ENCODE data around the gene RAB11A.

DNA sequence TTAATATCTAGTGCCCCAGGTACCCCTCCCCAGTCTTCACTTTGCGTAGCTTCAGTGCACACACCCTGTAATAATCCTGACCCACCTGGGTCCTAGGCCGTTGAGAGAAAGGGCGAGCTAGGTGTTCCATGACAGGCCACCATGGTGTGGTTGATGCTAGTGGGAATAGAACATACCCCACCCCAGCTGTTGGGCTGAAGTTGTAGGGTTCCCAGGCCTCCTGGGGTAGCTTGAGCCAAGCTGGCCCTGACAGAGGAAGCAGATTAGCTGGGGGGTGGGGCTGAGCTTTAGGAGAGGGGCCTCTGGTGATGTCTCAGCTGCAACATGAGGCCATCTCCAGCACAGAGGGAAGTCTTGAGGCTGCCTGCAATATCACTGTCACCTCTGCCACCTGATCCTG lies 40.5 kb downstream of the RAB11A start:
- no peak for TF ChIP-seq CTCF (IDR thresholded peaks at IDR 0.05; ENCODE audit: insufficient read depth, low read length)
- TF ChIP-seq POLR2AphosphoS5 (IDR thresholded peaks at IDR 0.05; ENCODE audit: low read depth), result no peak
- TF ChIP-seq REST (IDR thresholded peaks at IDR 0.05; ENCODE audit: insufficient replicate concordance, low read depth), result no peak
- no peak for TF ChIP-seq GABPA (IDR thresholded peaks at IDR 0.05; ENCODE audit: low read depth)
- TF ChIP-seq SPI1 (IDR thresholded peaks at IDR 0.05; ENCODE audit: borderline replicate concordance, low read depth), result no peak

Data from HL-60 (cell line).